GM12878 (cell line): ENCODE results near the gene CDK11A. TPM values are rescaled to one million over a fixed set of nuclear protein-coding genes. Genes with fewer than 3 reads are reported as not detected.

ENCODE experiments used
- ATAC-seq: fragments of 200-7000 bp; cut with Tn5 transposase; 3 replicates; pipeline ENCODE4 v1.9.1; 2020; ENCODE audit warnings: mild to moderate bottlenecking, moderate library complexity
- BruUV-seq: library from RNA; stranded (reverse); fragments of 400-500 nt; replicated peaks from 2 replicates; lab custom pipeline; 2021; lab: Mats Ljungman, UMichigan
- CTCF ChIA-PET: fragments of 300-600 bp; sonication (Branson Sonifier 250); formaldehyde crosslinking; extraction: SDS; loops from one replicate; lab custom pipeline; 2021; ENCODE audit warnings: inconsistent platforms; lab: Yijun Ruan, JAX
- POLR2A ChIA-PET: fragments of 350-600 bp; formaldehyde crosslinking; extraction: SDS; loops from one replicate; lab custom pipeline; 2021; ENCODE audit warnings: inconsistent platforms; lab: Charles Lee
- RAD21 ChIA-PET: fragments of 300-600 bp; sonication (Branson Sonifier 250); formaldehyde crosslinking; loops from one replicate; lab custom pipeline; 2023; ENCODE audit warnings: antibody characterized with exemption; ENCODE audit not compliant: unreplicated experiment; lab: Charles Lee
- SMC1A ChIA-PET: fragments of 300-600 bp; sonication (Branson Sonifier 250); formaldehyde crosslinking; loops from one replicate; lab custom pipeline; 2023; ENCODE audit not compliant: unreplicated experiment, uncharacterized antibody; lab: Charles Lee
- DNase-seq: peaks from one replicate; pipeline ENCODE4 v3.0.0-alpha.2; 2011; ENCODE audit warnings: low read depth, low spot score
- FAIRE-seq: peaks from 3 replicates; lab custom pipeline; 2011; peaks lifted over from hg19 to GRCh38; lab: Jason Lieb, UNC
- H2AFZ ChIP-seq: 2 replicates; pipeline ENCODE4 v1.6.0; 2011; ENCODE audit warnings: low read depth, low read length, control low read depth; ENCODE audit not compliant: control insufficient read depth
- H3K27ac ChIP-seq: 2 replicates; pipeline ENCODE4 v1.5.1; 2011; ENCODE audit warnings: control low read depth; ENCODE audit not compliant: control insufficient read depth, insufficient read depth
- H3K27me3 ChIP-seq, 2 experiments: replicated peaks in 1 of 2; 2 replicates each; pipeline versions ENCODE4 v1.6.0 to v1.6.1; 2011; ENCODE audit warnings: low read length in 1 of 2; ENCODE audit not compliant: control insufficient read depth in 2 of 2, insufficient read depth in 2 of 2
- H3K36me3 ChIP-seq, 2 experiments: 2 replicates each; pipeline ENCODE4 v1.5.1; 2011; ENCODE audit warnings: low read length in 1 of 2; ENCODE audit not compliant: control insufficient read depth in 2 of 2, insufficient read depth in 2 of 2
- H3K4me1 ChIP-seq: 2 replicates; pipeline ENCODE4 v1.6.1; 2011; ENCODE audit warnings: mild to moderate bottlenecking, low read length, moderate library complexity, mixed read lengths; ENCODE audit not compliant: control insufficient read depth, insufficient read depth
- H3K4me2 ChIP-seq: 2 replicates; pipeline ENCODE4 v1.6.0; 2011; ENCODE audit warnings: control low read depth; ENCODE audit not compliant: control insufficient read depth, insufficient read depth
- H3K4me3 ChIP-seq: fragments of 200-600 bp; sonication (generic); 2 replicates; pipeline ENCODE4 v1.5.1; 2016
- H3K79me2 ChIP-seq: 2 replicates; pipeline ENCODE4 v1.6.0; 2011; ENCODE audit warnings: low read length; ENCODE audit not compliant: control insufficient read depth, insufficient read depth
- H3K9ac ChIP-seq: 2 replicates; pipeline ENCODE4 v1.8.0; 2011; ENCODE audit warnings: low read length, control low read depth, mixed read lengths; ENCODE audit not compliant: control insufficient read depth, insufficient read depth
- H3K9me3 ChIP-seq: replicated peaks from 3 replicates; pipeline ENCODE4 v1.5.1; 2011; ENCODE audit warnings: mild to moderate bottlenecking, low read length; ENCODE audit not compliant: control insufficient read depth, insufficient read depth
- H4K20me1 ChIP-seq: 2 replicates; pipeline ENCODE4 v1.6.0; 2011; ENCODE audit not compliant: control insufficient read depth, insufficient read depth
- CTCF ChIP-seq, 3 experiments: IDR thresholded peaks in 2 of 3; conservative IDR thresholded peaks in 1 of 3; 2 replicates each; pipeline ENCODE4 v1.5.1; 2011; ENCODE audit warnings: low read depth in 3 of 3, low read length in 3 of 3, mild to moderate bottlenecking in 3 of 3, control low read depth in 2 of 3, moderate library complexity in 2 of 3, inconsistent platforms in 1 of 3, mixed read lengths in 1 of 3; ENCODE audit not compliant: control insufficient read depth in 2 of 3, insufficient read depth in 1 of 3; ENCODE audit errors: extremely low read depth in 1 of 3
- KAT2A ChIP-seq: conservative IDR thresholded peaks from 2 replicates; pipeline ENCODE4 v1.6.1; 2011; ENCODE audit warnings: low read depth, low read length; ENCODE audit not compliant: control insufficient read depth
- POLR2A ChIP-seq: IDR thresholded peaks from 2 replicates; pipeline ENCODE4 v1.6.1; 2011; ENCODE audit warnings: low read depth, mild to moderate bottlenecking, low read length
- RAD21 ChIP-seq: IDR thresholded peaks from 2 replicates; pipeline ENCODE4 v1.6.1; 2011; ENCODE audit warnings: mild to moderate bottlenecking, low read depth, low read length, moderate library complexity; ENCODE audit not compliant: insufficient read depth
- ZBTB33 ChIP-seq: fragments of 450-650 bp; IDR thresholded peaks from 2 replicates; pipeline ENCODE4 v1.6.1; 2017; ENCODE audit warnings: mild to moderate bottlenecking
- ZBTB40 ChIP-seq: fragments of 450-650 bp; IDR thresholded peaks from 2 replicates; pipeline ENCODE4 v1.6.1; 2016; ENCODE audit warnings: mild to moderate bottlenecking, moderate library complexity, borderline replicate concordance
- ZZZ3 ChIP-seq: IDR thresholded peaks from 2 replicates; pipeline ENCODE4 v1.6.1; 2011; ENCODE audit warnings: low read depth; ENCODE audit not compliant: control insufficient read depth, insufficient read length
- WGBS: methylation state at CpG from one replicate; pipeline ENCODE4 v1.1.6; 2016; ENCODE audit warnings: low lambda C conversion rate; ENCODE audit not compliant: insufficient replicate concordance, insufficient coverage; ENCODE audit errors: missing lambda C conversion rate; 5-methylcytosine and 5-hydroxymethylcytosine counted together
- in situ Hi-C: fragments of 300-500 bp; cut with MboI; formaldehyde crosslinking; loops from 9 replicates; pipeline ENCODE4 v1.14.3; 2018; ENCODE audit warnings: mixed read lengths
- intact Hi-C: fragments of 100-400 bp; cut with micrococcal nuclease; formaldehyde crosslinking; loops from one replicate; pipeline ENCODE4 v1.14.2; 2022; ENCODE audit not compliant: unreplicated experiment
- polyA plus RNA-seq, 11 experiments: library from polyadenylated mRNA; depleted of rRNA in 4 of 11; unstranded in 6 of 11; stranded (reverse) in 5 of 11; fragments of >200 nt; fragmentation: Nextera tagmentation in 4 of 11; fragmentation: Illumina TruSeq in 1 of 11; extraction: Ambion mirVana in 4 of 11; extraction: Trizol in 1 of 11; gene quantifications; 1 replicate in 1 of 11; 2 replicates in 10 of 11; pipeline versions ENCODE4 v1.2.1 to v1.2.3, GENCODE V29; 2011 to 2016; ENCODE audit warnings: inconsistent platforms in 2 of 11, missing spikeins in 2 of 11, low read depth in 1 of 11
- total RNA-seq, 4 experiments: library from RNA; depleted of rRNA in 3 of 4; stranded (reverse); fragments of >200 nt in 3 of 4; fragmentation: Illumina TruSeq in 1 of 4; extraction: Trizol in 1 of 4; gene quantifications; 2 replicates each; pipeline versions ENCODE4 v1.2.1 to v1.2.3, GENCODE V29; 2013 to 2021

The CDK11A gene
- total and polyA plus RNA-seq, 10 of the 15 experiments (the other 5 are each of a cell fraction or from before 2014, with no cell fraction given), result 5.1 to 46.0 (median 25.9) TPM

GRCh38 chr1:1665815-1666251 lies 58.3 kb downstream of the CDK11A start:
- H3K27me3 ChIP-seq, result no peaks in the 10 kb centered on the region
- intact Hi-C loops, result no loop called here
- no TSS peak for BruUV-seq
- H3K4me3 ChIP-seq, result no peak overlapping the region
- ChIA-PET SMC1A (no interaction called here), POLR2A (interaction anchor here (1.1 kb wide), 1 partner anchor 12 kb away, joined by 4 read pairs; no protein-coding TSS in a partner anchor), RAD21 (no interaction called here), CTCF (interaction anchor here (2.3 kb wide), 1 partner anchor 13 kb away, joined by 13 read pairs; no protein-coding TSS in a partner anchor)
- H3K9ac ChIP-seq, result no peak overlapping the region
- in situ Hi-C loops, result no loop called here
- H3K36me3 ChIP-seq, result peaks cover 6 to 7% of the 10 kb centered on the region in 2 experiments; a peak in 3 of 4 replicates
- 96% methylated on average over 25 of the region's 25 CpGs for WGBS
- H3K9me3 ChIP-seq, result no peaks in the 10 kb centered on the region
- no peak overlapping the region for H3K4me2 ChIP-seq
- ATAC-seq, result peak; percentile 51; the same call in 2 of the 3 replicates
- H2AFZ ChIP-seq, result no peak overlapping the region
- no peaks in the 10 kb centered on the region for H4K20me1 ChIP-seq
- H3K4me1 ChIP-seq, result no peaks in the 10 kb centered on the region
- no peak for DNase-seq
- no peak for FAIRE-seq
- no peak overlapping the region for H3K27ac ChIP-seq
- no peaks in the 10 kb centered on the region for H3K79me2 ChIP-seq
- no peak for TF ChIP-seq ZBTB40
- TF ChIP-seq KAT2A, result no peak
- no peak for TF ChIP-seq ZZZ3
- TF ChIP-seq CTCF (IDR thresholded peaks at IDR 0.05 in 2 of 3, conservative IDR thresholded peaks at IDR 0.05 in 1 of 3; ENCODE audit: control insufficient read depth in 2 of 3, extremely low read depth in 1 of 3, insufficient read depth in 1 of 3, low read depth in 3 of 3, low read length in 3 of 3), result peak; percentile 21 to 53 (median 47)
- peak; percentile 29; the same call in 1 of the 2 replicates for TF ChIP-seq POLR2A
- TF ChIP-seq RAD21, result 0 out of 2 replicates have a peak, but pooled peaks have one; percentile 3
- peak; percentile 52; the same call in 1 of the 2 replicates for TF ChIP-seq ZBTB33
